NCI-H446 treated with DMSO at 0.1 percent for 48 hours (cell line): ENCODE measurements around the gene NEURL3.
"Not testable (repeated sequence)": the region's sequence is repeated elsewhere in the genome, so short reads cannot be mapped to it uniquely, and the experiment has no call there.

Experiments
- DNase-seq: peaks from one replicate; lab custom pipeline; 2025; lab: John Stamatoyannopoulos, UW

The NEURL3 gene, protein sequence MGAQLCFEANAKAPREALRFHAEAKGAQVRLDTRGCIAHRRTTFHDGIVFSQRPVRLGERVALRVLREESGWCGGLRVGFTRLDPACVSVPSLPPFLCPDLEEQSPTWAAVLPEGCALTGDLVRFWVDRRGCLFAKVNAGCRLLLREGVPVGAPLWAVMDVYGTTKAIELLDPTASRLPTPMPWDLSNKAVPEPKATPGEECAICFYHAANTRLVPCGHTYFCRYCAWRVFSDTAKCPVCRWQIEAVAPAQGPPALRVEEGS

DNA sequence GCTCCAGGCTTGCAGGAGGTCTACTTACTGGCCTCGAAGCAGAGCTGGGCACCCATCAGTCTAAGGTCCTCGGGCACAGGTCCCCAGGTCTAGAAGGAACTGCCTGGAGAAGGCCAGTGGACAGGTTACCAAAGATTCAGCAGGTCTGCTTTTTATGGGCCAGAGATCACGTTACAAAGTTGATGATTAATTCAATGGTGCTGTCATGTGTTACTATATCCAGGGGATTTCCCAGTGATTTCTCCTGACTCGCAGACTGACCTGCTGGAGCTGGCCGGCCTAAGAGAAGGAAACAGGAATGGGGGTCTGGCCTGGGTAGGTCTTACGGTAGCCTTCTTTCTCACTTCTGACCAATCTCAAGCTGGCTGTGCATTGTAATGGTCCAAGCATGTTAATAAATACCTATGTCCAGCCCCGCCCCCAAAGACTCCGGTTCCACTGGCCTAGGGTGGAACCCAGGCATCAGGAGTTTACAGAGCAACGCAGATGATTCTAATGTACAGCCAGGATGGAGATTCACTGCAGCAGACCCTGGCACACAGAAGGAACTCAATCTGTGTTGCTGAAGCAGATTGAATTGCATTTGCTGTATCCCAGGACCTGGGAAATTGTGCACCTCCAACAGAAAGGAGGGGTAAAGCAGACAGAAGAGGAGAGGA is at the start of gene NEURL3:
NEURL3 (minus strand) TSS at position 127 of the 659 bp plus-strand sequence; CDS start at position 56, 71 bp downstream.
- no peak for DNase-seq

DNA sequence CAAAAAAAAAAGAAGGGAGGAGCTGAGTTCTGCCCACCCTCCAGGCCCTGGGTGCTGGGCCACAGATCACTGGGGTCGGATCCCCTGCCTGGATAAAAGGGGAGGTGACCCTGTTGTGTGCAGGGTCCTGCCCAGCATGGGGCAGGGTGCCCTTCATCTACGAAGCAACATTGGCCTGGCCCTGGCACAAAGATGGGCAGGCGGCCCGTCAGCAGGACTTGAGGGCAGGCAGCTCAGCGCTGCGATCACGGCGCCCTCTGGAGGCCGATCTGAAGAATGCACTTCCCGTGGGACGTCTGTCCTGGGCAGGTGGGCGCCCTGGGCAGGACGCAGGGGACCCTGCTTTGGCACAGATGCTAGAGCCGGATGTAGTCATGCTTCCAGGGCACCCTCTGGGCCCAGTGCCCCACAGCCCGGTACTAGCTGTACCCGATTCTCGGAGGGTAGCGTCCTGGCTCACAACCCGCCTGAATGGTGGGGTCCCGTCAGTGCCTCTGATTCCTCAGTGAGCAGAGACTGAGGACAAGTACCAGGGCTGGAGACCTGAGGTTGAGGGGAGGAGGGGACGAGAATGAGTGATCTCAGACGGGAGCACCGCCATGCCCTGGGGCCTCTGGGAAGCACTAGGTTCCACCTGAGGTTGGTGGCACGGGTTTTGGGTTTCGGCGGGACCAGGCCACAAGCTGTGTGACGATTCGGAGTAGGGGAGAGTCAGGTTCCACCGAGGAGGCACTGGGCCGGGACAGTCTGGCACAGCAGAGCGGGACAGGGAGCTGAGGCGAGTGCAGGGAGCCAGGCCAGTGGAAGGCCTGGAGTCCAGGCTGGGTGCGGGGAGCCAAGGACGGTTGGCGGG is 49.4 kb upstream of the NEURL3 start:
- peak; percentile 4 for DNase-seq

DNA sequence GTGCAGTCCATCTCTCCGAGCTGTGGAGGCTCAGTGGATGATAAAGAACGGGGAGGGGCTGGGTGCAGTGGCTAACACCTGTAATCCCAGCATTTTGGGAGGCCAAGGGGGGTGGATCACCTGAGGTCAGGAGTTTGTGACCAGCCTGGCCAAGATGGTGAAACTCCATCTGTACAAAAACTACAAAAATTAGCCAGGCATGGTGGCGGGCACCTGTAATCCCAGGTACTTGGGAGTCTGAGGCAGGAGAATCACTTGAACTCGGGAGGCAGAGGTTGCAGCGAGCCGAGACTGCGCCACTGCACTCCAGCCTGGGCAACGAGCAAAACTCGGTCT is 48.8 kb upstream of the NEURL3 start:
- not testable (repeated sequence) for DNase-seq

DNA sequence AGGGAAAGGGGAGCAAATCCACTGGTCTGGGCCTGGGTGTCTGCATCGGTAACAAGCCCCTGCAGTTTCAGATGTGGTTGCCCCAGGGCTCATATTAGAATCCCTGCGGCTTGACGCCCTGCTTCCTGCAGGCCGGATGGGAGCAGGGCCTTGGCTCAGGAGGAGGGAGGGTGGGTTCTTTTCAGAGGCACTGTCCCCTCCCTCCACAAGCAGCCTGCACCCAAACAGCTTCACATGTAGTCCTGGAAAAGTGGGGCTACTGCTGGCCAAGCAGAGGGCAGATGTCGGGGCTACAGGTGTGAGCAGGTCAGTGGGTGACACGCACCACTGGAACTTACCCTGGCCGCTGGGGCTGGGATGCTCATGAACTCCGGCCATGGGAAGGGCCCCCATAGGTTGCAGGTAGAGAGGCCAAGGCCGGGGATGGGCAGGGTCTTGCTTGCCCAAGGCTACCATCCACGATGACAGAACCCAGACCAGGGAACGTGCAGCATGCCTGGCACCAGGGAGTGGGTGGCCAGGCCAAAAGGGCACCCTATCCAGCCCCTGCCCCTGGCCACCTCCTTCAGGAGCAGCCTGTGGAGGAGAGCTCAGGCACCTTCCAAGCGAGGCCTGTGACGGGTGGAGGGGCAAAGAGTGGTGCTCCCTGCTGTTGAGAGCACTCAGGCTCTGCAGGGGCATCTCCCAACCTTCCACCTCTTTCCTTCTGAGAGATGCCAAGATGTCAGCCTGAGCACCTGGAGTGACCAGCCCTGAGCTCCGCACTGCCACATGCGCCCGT is 48.2 kb upstream of the NEURL3 start:
- DNase-seq = no peak

DNA sequence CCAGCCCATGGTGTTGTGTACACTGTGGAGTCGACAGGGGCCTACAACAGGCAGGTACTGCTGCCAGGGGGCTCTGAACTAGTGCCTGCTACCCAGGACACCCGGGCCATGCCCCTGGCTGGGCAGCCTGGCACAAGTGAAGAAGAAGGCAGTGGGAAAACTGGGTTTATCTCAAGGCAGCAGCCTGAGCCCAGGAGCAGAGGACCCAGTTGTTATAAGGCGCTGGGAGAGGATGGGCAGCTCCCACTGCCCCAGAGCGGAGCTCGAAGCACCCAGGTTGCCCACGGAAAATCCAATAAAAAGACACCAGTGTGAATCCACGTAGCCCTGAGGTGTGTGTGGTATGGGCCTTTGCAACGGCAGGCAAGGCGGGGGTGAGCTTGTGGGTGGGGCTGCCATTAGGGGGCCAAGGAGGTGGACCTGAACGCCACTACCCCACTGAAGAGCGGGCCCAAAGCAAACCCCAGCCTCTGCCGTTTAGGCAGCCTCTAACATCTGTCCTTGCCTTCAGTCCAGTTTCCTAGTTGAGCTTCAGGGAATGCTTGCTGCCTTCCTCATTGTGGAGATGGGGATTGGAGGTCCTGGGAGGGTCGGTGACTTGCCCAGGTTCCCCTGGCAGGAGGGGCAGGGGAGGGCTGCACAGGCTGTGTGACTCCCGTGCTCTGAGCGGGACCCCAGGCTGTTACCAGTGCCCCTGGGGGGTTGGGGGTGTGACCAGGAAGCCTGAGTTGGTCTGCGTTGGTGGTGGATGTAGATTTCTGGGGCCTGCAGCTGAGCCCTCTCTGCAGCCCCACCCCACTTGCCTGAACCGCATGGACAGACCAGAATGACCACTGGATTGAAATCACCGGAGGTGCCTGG is 47.4 kb upstream of the NEURL3 start:
- no peak for DNase-seq

DNA sequence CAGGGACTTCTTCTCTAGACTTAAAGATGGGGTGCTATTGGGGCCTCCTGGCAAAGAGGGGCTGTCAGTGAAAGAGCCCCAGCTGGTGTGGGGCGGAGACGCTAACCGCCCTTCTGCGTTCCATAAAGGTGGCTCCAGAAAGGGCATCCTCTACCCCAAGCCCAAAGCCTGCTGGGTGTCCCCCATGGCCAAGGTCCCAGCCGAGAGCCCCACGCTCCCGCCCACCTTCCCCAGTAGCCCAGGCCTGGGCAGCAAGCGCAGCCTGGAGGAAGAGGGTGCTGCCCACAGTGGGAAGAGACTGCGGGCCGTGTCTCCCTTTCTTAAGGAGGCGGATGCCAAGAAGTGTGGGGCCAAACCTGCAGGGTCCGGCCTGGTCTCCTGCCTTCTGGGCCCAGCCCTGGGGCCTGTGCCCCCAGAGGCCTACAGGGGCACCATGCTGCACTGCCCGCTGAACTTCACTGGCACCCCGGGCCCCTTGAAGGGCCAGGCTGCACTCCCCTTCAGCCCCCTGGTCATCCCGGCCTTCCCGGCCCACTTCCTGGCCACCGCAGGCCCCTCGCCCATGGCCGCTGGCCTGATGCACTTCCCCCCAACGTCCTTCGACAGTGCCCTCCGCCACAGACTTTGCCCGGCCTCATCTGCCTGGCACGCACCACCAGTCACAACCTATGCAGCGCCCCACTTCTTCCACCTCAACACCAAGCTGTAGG is 46.6 kb upstream of the NEURL3 start:
- no peak for DNase-seq

DNA sequence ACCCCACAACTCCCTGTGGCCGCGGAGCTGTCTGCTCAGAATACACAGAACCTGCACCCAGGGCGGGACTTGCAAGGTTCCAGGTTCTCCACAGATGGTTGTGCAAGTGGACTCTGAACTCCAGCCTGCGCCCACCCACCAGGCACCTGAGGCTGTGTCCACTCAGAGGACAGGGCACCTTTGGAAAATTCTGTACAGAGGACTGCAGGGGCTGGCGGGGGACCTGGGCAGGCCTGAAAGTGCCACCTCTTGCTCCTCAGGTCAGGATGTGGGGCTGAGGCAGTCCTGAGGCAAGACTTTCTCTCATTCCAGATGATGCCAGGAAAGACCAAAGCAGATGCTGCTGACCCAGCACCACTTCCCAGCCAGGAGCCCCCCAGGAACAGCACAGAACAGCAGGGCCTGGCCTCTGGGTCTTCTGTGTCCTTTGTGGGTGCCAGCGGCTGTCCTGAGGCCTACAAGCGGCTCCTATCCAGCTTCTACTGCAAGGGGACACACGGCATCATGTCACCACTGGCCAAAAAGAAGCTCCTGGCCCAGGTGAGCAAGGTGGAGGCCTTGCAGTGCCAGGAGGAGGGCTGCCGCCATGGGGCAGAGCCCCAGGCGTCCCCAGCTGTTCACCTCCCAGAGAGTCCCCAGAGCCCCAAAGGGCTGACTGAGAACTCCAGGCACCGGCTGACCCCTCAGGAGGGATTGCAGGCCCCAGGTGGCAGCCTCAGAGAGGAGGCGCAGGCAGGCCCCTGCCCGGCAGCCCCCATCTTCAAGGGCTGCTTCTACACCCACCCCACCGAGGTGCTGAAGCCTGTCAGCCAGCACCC is 45.8 kb upstream of the NEURL3 start:
- DNase-seq = no peak

DNA sequence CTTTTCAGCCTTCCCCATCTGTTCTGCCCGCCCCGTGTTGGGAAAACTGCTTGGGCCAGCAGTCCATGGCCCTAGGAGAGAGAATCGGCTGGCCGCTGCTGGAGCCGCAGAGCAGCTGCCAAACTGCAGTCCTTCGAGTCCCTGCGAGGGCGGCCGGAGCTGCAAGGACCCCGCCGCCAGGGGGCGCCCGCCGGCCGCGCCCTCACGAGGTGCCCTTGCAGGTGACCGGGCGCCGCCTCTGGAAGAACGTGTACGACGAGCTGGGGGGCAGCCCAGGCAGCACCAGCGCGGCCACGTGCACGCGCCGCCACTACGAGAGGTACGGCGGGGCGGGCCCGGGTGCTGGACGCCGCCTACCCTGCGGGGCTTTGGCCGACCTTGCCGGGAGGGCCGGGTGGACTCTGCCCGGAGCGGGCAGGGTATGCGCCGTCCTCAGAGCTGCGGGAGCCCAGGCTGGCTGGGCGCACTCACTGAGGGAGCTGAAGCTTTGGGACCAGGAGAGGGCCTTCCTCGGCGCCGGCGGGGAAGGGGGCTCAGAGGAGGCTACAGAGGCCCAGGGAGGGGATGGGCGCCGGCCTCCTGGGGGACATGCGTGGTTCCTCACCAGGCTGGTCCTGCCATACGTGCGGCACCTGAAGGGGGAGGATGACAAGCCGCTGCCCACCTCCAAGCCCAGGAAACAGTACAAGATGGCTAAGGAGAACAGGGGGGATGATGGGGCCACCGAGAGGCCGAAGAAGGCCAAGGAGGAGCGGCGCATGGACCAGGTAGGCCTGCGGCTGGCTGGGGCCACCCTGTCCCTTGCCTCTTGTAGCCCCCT is 45.0 kb upstream of the NEURL3 start:
- DNase-seq = no peak

DNA sequence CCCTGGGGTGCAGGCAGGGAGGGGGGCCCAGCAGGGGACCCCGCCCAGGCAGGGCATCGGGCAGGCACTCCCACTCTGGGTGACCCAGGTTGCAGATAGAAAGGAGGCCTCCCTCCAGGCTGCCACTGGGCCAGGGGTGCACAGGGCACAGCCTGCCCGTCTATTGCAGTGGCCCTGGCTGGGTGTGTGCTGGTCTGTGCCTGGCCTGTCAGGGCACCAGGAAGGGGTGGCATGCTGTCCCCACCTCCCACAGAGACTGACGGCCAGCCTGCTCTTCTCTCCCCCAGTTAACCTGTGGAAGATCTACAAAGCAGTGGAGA is 44.3 kb upstream of the NEURL3 start:
- DNase-seq = no peak

DNA sequence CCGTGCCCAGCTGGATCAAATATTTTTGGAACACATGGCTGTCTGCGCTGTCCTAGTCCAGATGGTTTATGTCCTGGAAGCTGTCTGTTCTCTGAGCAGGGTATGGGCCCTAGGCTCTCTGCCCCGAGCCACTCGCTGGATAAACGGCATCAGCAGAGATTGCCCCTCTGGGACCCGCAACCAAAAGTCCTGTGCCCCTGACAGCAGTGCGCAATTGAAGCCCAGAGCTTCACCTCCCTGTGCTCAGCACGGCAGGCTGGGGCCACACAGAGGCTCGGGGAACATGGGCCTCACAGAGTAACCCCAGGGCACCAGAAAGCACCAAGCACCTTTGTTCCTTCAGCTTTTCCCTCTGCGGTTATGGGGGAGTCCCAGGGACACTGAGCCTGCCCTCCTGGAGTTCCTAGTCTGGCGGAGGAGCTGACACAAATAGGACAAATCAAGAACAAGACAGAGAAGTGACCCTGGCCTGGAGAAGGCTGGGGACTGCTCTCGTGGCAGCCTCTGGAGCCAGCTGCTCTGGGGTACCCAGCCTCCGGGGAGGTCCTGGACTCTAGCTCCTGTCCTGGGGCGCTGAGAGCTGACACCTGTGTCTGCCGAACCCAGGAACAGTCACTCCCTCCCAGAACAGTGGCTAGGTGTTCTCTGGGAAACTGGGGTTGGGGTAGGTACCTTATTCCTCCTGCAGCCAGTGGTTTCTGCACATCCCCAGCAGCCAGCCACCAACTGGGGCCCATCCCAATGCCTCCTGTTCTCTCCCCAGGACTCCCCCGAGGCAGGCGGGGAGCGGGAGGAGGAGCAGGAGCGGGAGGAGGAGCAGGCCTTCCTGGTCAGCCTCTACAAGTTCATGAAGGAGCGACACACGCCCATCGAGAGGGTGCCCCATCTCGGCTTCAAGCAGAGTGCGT is 43.7 kb upstream of the NEURL3 start:
- DNase-seq = no peak

DNA sequence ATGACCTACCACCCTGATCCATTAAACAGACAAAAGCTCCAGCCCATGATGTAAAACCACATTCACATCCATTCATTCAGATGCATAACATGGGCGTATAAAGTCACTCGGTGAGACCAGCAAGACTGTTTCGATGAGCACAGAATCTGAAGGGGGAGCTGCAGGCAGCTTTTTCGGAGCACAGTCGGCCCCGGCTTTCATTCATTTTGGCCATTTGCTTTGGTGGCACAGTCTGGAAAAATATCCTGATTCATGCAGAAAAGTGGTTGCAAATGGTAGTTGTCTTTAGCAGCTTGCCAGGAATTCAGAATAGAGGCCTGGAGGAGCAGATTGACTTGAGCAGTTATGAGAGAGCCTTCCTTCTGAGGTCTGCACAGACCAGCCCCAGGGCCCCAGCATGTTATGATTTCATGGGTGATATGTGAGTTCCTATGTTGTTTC is 42.6 kb upstream of the NEURL3 start:
- no peak for DNase-seq

DNA sequence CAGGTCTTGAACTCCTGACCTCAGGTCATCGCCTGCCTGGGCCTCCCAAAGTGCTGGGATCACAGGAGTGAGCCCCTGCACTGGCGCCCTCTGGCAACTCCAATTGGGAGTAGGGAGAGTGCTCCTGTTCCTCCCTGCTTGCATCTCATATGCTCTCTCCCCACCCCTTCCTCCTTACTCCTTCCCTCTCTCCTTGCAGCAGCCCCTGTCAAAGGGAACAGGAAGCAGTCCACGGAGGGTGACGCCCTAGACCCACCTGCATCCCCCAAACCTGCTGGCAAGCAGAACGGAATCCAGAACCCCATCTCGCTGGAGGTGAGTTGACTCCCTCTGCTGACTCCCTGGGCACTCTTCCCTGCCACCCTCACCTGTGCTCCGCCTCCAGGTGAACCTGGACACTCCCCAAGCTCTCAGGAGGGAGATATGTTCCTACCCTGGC is 42.1 kb upstream of the NEURL3 start:
- DNase-seq = no peak

DNA sequence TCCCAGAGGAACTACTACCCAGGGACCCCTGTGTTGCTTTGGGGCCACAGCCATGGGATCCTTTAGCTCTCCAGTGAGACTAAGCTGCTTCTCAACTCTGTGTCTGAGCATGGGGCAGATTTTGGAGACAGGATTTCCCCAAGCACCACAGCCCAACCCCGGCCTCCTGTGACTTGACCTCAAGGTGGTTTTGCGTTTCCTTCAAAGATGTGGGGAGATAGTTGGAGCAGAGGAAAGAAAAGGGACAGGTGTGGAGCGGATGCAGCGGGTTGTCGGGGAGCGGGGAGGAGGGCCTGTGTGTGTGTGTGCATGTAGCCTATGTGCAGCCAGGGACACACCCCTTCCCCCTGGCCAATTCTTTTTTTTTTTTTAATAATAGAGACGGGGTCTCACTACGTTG is 41.6 kb upstream of the NEURL3 start:
- DNase-seq = no peak

DNA sequence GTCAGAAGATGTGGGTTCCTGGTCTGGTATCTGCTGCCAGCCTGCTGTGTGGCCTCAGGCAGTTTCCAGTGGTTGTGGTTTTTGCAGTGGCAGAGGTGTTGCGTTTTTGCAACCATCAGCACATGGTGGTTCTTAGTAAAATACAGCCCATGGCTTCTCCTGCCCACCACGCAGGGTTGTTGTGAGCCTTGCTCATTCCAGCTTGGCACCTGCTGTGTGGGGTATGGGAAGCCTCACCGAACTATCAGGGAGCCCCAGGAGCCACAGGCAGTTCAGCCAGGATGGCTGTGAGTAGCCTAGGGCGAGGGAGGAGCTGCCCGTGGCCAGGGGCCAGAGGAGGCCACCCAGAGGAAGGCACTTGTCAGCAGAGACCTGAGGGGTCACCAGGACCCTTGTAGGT is 41.2 kb upstream of the NEURL3 start:
- DNase-seq = no peak

DNA sequence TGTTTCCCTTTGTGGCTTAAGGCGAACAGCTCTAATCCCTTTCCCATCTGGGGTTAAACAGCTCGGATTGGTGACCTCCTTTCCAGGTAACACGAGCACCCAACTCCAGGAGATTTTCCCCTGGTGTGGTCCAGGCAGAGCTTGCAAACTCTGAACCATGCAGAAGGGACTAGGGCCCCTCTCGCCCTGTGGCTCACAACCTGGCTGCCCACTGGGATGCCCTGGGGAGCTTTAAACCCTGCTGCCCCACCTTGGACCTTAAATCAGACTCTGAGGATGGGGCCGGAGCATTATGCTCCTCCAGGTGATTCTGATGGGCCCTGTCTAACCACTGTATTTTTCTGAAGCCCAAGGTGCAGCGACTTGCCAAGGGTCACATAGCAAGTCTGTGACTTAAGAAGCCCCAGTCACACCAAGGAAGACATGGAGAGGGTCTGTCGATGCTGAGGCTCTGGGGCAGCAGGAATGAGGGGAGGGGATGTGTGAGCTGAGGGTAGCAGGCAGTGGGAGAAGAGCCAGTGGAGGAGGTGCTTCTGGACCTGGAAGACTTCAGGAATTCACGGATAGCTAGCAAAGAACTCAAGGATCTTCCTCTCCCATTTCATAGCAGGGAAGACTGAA is 37.3 kb upstream of the NEURL3 start:
- DNase-seq = no peak

DNA sequence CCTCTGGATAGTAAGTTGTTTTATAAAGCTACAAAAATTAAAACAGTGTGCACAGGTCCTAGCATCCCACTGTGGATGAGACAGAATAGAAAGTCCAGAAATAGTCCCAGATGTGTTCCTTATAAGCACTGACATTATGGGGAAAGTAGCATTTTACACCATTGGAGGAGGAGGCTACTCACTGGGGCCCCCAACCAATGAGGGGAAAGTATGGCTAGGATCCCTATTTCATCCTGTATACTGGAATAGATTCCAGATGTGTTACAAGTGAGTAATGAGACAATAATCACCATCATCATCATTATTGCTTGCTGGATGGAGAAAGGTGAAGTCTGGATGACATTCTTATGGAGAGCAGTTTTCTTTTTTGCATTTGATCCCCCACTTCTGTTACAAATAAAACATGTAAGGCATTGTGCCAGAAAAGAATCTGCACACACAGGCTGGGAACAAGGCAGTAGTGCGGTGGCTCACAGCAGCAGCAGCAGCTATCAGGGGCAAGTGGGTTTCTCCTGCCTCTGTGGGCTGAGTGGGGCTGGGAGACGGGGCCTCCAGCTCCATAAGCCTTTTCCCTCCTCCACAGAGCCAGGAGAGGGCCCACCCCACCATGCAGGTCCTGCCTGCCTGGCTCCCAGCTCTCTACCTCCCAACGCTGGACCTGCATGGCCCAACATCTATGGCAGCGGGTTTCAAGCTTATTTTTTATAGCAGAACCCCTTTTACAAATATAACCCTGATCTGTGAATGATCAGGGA is 36.4 kb upstream of the NEURL3 start:
- DNase-seq = no peak

DNA sequence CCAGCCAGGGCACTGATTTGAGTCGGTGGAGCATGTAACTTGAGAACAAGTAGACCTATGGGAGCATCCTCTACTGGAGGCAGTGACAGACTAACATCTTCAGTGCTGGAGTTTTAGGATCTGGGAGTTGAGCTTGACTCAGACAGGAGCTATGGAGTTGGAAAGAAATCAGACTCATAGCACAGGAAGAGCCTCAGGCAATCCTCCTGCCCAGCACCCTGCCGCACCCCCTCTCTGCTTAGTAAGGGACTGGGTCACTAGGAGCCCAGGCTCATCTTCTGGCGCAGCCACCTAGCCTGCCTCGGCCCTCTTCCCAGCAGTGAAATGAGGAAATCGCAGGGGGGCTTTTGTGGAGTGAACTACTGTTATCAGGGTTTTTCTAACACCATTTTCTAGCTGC is 35.0 kb upstream of the NEURL3 start:
- no peak for DNase-seq
